GM18873 (cell line): ENCODE measurements around the gene FCHO1.
A peak's percentile ranks its signal among the peaks of the same experiment; 100 is the strongest.
"Not testable (repeated sequence)": the region's sequence is repeated elsewhere in the genome, so short reads cannot be mapped to it uniquely, and the experiment has no call there.

Source experiments
- ATAC-seq: cut with Tn5 transposase; IDR thresholded peaks from one replicate; pipeline ENCODE4 v1.9.1; 2021; ENCODE audit warnings: mild to moderate bottlenecking, moderate library complexity, moderate number of reproducible peaks; ENCODE audit not compliant: unreplicated experiment, low FRiP score

The FCHO1 gene

GRCh38 chr19:17762505-17763229 is 11.4 kb downstream of the FCHO1 start:
- no peak for ATAC-seq

GRCh38 chr19:17764348-17764747 is 13.1 kb downstream of the FCHO1 start:
- no peak for ATAC-seq

GRCh38 chr19:17765069-17765618 is 13.9 kb downstream of the FCHO1 start:
- ATAC-seq = no peak

GRCh38 chr19:17766543-17767131 is 15.4 kb downstream of the FCHO1 start:
- ATAC-seq = no peak

- no peak for ATAC-seq
These were observed 16.3 kb downstream of the FCHO1 start for GRCh38 chr19:17767559-17767958.

GRCh38 chr19:17770613-17771012 is 19.3 kb downstream of the FCHO1 start:
- no peak for ATAC-seq

GRCh38 chr19:17772172-17772571 is 20.9 kb downstream of the FCHO1 start:
- ATAC-seq = no peak

GRCh38 chr19:17775245-17775927 is 24.1 kb downstream of the FCHO1 start:
- no peak for ATAC-seq

GRCh38 chr19:17775991-17776803 is 24.9 kb downstream of the FCHO1 start:
- ATAC-seq = peak; percentile 64

GRCh38 chr19:17777840-17778239 is 26.6 kb downstream of the FCHO1 start:
- ATAC-seq = not testable (repeated sequence)

GRCh38 chr19:17778251-17778967 is 27.1 kb downstream of the FCHO1 start:
- no peak for ATAC-seq

GRCh38 chr19:17778968-17779929 is 28.0 kb downstream of the FCHO1 start:
- ATAC-seq = no peak

GRCh38 chr19:17780781-17781180 is 29.5 kb downstream of the FCHO1 start:
- no peak for ATAC-seq

- not testable (repeated sequence) for ATAC-seq
These were observed 32.4 kb downstream of the FCHO1 start for GRCh38 chr19:17783721-17784120.

GRCh38 chr19:17784201-17785008 is 33.1 kb downstream of the FCHO1 start:
- ATAC-seq = no peak

GRCh38 chr19:17787274-17787913 is 36.1 kb downstream of the FCHO1 start:
- ATAC-seq = no peak

- no peak for ATAC-seq
These were observed 37.4 kb downstream of the FCHO1 start for GRCh38 chr19:17788632-17789031.
